HEK293 (cell line): ENCODE results near the gene DNAJC17.

Experiments used
- CTCF ChIA-PET: fragments of 350-600 bp; formaldehyde crosslinking; extraction: SDS; loops from one replicate; lab custom pipeline; 2021; ENCODE audit warnings: antibody characterized with exemption; lab: Yijun Ruan, JAX
- POLR2A ChIA-PET: fragments of 300-600 bp; formaldehyde crosslinking; extraction: SDS; loops from one replicate; lab custom pipeline; 2020; ENCODE audit warnings: antibody characterized with exemption, inconsistent platforms; lab: Yijun Ruan, JAX
- H3K27ac ChIP-seq: fragments of 200-500 bp; sonication (Bioruptor generic); 2 replicates; pipeline ENCODE4 v1.5.1; 2014; ENCODE audit warnings: low read depth, low read length, control low read depth, inconsistent platforms; ENCODE audit errors: extremely low read depth
- H3K36me3 ChIP-seq, 2 experiments: fragments of 200-500 bp in 1 of 2; sonication (Bioruptor generic) in 1 of 2; 1 replicate in 1 of 2; 2 replicates in 1 of 2; pipeline ENCODE4 v1.5.1; 2014 to 2017; ENCODE audit warnings: inconsistent platforms in 2 of 2, low read length in 2 of 2; ENCODE audit not compliant: control insufficient read depth in 2 of 2, insufficient read depth in 1 of 2
- H3K4me1 ChIP-seq: fragments of 200-500 bp; sonication (Bioruptor generic); 2 replicates; pipeline ENCODE4 v1.5.1; 2014; ENCODE audit warnings: mild to moderate bottlenecking, low read length, inconsistent platforms; ENCODE audit not compliant: control insufficient read depth, insufficient read depth
- H3K4me3 ChIP-seq: 2 replicates; pipeline ENCODE4 v1.5.1; 2011; ENCODE audit warnings: low read depth, mild to moderate bottlenecking, control low read depth, low read length, moderate library complexity
- H3K9me3 ChIP-seq: fragments of 200-500 bp; sonication (Bioruptor generic); 2 replicates; pipeline ENCODE4 v1.5.1; 2014; ENCODE audit warnings: low read depth, low read length, inconsistent platforms; ENCODE audit not compliant: control insufficient read depth, insufficient read depth
- AEBP2 ChIP-seq: fragments of 450-650 bp; formaldehyde crosslinking; IDR thresholded peaks from 2 replicates; pipeline ENCODE4 v1.5.1; 2016; ENCODE audit warnings: missing biosample characterization, missing genetic modification characterization, borderline replicate concordance
- BCL11B ChIP-seq: fragments of 450-650 bp; formaldehyde crosslinking; IDR thresholded peaks from 2 replicates; pipeline ENCODE4 v1.5.1; 2016; ENCODE audit warnings: low read depth, missing biosample characterization, missing genetic modification characterization
- HOXA7 ChIP-seq: sonication (generic); formaldehyde crosslinking; IDR thresholded peaks from 2 replicates; pipeline ENCODE4 v1.8.1; 2022; ENCODE audit warnings: missing genetic modification reagents, borderline replicate concordance
- KLF16 ChIP-seq: fragments of 450-650 bp; formaldehyde crosslinking; IDR thresholded peaks from 2 replicates; pipeline ENCODE4 v1.5.1; 2017; ENCODE audit warnings: missing biosample characterization, missing genetic modification characterization
- KLF8 ChIP-seq: fragments of 450-650 bp; formaldehyde crosslinking; IDR thresholded peaks from 2 replicates; pipeline ENCODE4 v1.5.1; 2016; ENCODE audit warnings: missing biosample characterization, missing genetic modification characterization
- OVOL3 ChIP-seq: fragments of 450-650 bp; formaldehyde crosslinking; IDR thresholded peaks from 2 replicates; pipeline ENCODE4 v1.5.1; 2016; ENCODE audit warnings: missing biosample characterization, missing genetic modification characterization
- PRDM1 ChIP-seq: fragments of 450-650 bp; formaldehyde crosslinking; IDR thresholded peaks from 2 replicates; pipeline ENCODE4; 2016; ENCODE audit warnings: missing biosample characterization, missing genetic modification characterization
- SP2 ChIP-seq: fragments of 450-650 bp; formaldehyde crosslinking; IDR thresholded peaks from 2 replicates; pipeline ENCODE4 v1.5.1; 2016; ENCODE audit warnings: missing biosample characterization, missing genetic modification characterization
- ZBTB17 ChIP-seq: fragments of 450-650 bp; formaldehyde crosslinking; IDR thresholded peaks from 2 replicates; pipeline ENCODE4 v1.5.1; 2016; ENCODE audit warnings: missing biosample characterization, missing genetic modification characterization
- ZBTB49 ChIP-seq: fragments of 450-650 bp; formaldehyde crosslinking; IDR thresholded peaks from 2 replicates; pipeline ENCODE4 v1.5.1; 2016; ENCODE audit warnings: missing biosample characterization, missing genetic modification characterization, low read depth
- ZIC2 ChIP-seq: fragments of 450-650 bp; formaldehyde crosslinking; IDR thresholded peaks from 2 replicates; pipeline ENCODE4 v1.5.1; 2016; ENCODE audit warnings: missing biosample characterization, missing genetic modification characterization
- ZNF214 ChIP-seq: fragments of 450-650 bp; formaldehyde crosslinking; IDR thresholded peaks from 2 replicates; pipeline ENCODE4 v1.5.1; 2017; ENCODE audit warnings: missing biosample characterization, mild to moderate bottlenecking, missing genetic modification characterization, borderline replicate concordance
- ZNF302 ChIP-seq: fragments of 450-650 bp; formaldehyde crosslinking; IDR thresholded peaks from 2 replicates; pipeline ENCODE4 v1.5.1; 2016; ENCODE audit warnings: missing biosample characterization, missing genetic modification characterization, low read depth
- ZNF350 ChIP-seq: fragments of 450-650 bp; formaldehyde crosslinking; IDR thresholded peaks from 2 replicates; pipeline ENCODE4 v1.5.0; 2017; ENCODE audit warnings: missing biosample characterization, mild to moderate bottlenecking, missing genetic modification characterization
- ZNF404 ChIP-seq: fragments of 450-650 bp; formaldehyde crosslinking; IDR thresholded peaks from 2 replicates; pipeline ENCODE4 v1.5.1; 2017; ENCODE audit warnings: missing biosample characterization, missing genetic modification characterization
- ZNF530 ChIP-seq: fragments of 450-650 bp; formaldehyde crosslinking; IDR thresholded peaks from 2 replicates; pipeline ENCODE4 v1.5.1; 2016; ENCODE audit warnings: low read depth, missing biosample characterization, missing genetic modification characterization
- ZNF548 ChIP-seq: fragments of 450-650 bp; formaldehyde crosslinking; IDR thresholded peaks from 2 replicates; pipeline ENCODE4 v1.5.1; 2016; ENCODE audit warnings: missing biosample characterization, missing genetic modification characterization
- ZNF629 ChIP-seq: fragments of 450-650 bp; formaldehyde crosslinking; IDR thresholded peaks from 2 replicates; pipeline ENCODE4 v1.5.1; 2017; ENCODE audit warnings: missing biosample characterization, missing genetic modification characterization
- ZNF785 ChIP-seq: fragments of 450-650 bp; formaldehyde crosslinking; IDR thresholded peaks from 2 replicates; pipeline ENCODE4 v1.5.1; 2016; ENCODE audit warnings: missing biosample characterization, missing genetic modification characterization
- ZNF837 ChIP-seq: fragments of 450-650 bp; formaldehyde crosslinking; IDR thresholded peaks from 2 replicates; pipeline ENCODE4 v1.5.1; 2016; ENCODE audit warnings: missing biosample characterization, missing genetic modification characterization
- TF ChIP-seq, protein P1 (sequence below): fragments of 450-650 bp; formaldehyde crosslinking; IDR thresholded peaks from 2 replicates; pipeline ENCODE4 v1.5.1; 2016; ENCODE audit warnings: missing biosample characterization, missing genetic modification characterization
- TF ChIP-seq, protein P2 (sequence below): fragments of 450-650 bp; IDR thresholded peaks from 2 replicates; pipeline ENCODE4 v1.5.1; 2018; ENCODE audit warnings: missing biosample characterization, missing genetic modification characterization
- TF ChIP-seq, protein P3 (sequence below): fragments of 450-650 bp; formaldehyde crosslinking; IDR thresholded peaks from 2 replicates; pipeline ENCODE4 v1.5.1; 2016; ENCODE audit warnings: missing biosample characterization, missing genetic modification characterization

DNAJC17 gene

GRCh38 chr15:40855706-40856234 is 48.5 kb upstream of the DNAJC17 start (continued):
- TF ChIP-seq ZNF214 (no peak), KLF8 (tag by site-specific recombination) (no peak), BCL11B (tag by site-specific recombination) (no peak), ZNF548 (no peak)
- TF ChIP-seq, protein P1, sequence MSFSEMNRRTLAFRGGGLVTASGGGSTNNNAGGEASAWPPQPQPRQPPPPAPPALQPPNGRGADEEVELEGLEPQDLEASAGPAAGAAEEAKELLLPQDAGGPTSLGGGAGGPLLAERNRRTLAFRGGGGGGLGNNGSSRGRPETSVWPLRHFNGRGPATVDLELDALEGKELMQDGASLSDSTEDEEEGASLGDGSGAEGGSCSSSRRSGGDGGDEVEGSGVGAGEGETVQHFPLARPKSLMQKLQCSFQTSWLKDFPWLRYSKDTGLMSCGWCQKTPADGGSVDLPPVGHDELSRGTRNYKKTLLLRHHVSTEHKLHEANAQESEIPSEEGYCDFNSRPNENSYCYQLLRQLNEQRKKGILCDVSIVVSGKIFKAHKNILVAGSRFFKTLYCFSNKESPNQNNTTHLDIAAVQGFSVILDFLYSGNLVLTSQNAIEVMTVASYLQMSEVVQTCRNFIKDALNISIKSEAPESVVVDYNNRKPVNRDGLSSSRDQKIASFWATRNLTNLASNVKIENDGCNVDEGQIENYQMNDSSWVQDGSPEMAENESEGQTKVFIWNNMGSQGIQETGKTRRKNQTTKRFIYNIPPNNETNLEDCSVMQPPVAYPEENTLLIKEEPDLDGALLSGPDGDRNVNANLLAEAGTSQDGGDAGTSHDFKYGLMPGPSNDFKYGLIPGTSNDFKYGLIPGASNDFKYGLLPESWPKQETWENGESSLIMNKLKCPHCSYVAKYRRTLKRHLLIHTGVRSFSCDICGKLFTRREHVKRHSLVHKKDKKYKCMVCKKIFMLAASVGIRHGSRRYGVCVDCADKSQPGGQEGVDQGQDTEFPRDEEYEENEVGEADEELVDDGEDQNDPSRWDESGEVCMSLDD = no peak

- Histone ChIP-seq H3K36me3 (peaks cover 0 to 41% of the 10 kb centered on the region in 2 experiments; a peak in 2 of 3 replicates), H3K4me1 (no peaks in the 10 kb centered on the region), H3K9me3 (no peaks in the 10 kb centered on the region), H3K4me3 (no peak overlapping the region), H3K27ac (no peak overlapping the region)
- TF ChIP-seq ZNF350 (tag by site-specific recombination) (no peak), ZBTB49 (tag by site-specific recombination) (no peak), AEBP2 (tag by site-specific recombination) (no peak), PRDM1 (tag by site-specific recombination) (no peak), ZBTB17 (tag by site-specific recombination) (no peak), ZNF629 (tag by site-specific recombination) (no peak), ZNF530 (no peak), HOXA7 (no peak), ZIC2 (tag by site-specific recombination) (no peak), ZNF785 (tag by site-specific recombination) (no peak), OVOL3 (tag by site-specific recombination) (no peak), KLF16 (no peak), SP2 (tag by site-specific recombination) (no peak), ZNF404 (tag by site-specific recombination) (no peak), ZNF302 (tag by site-specific recombination) (no peak), ZNF837 (tag by site-specific recombination) (no peak)
- TF ChIP-seq, protein P2, sequence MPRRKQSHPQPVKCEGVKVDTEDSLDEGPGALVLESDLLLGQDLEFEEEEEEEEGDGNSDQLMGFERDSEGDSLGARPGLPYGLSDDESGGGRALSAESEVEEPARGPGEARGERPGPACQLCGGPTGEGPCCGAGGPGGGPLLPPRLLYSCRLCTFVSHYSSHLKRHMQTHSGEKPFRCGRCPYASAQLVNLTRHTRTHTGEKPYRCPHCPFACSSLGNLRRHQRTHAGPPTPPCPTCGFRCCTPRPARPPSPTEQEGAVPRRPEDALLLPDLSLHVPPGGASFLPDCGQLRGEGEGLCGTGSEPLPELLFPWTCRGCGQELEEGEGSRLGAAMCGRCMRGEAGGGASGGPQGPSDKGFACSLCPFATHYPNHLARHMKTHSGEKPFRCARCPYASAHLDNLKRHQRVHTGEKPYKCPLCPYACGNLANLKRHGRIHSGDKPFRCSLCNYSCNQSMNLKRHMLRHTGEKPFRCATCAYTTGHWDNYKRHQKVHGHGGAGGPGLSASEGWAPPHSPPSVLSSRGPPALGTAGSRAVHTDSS (tag by site-specific recombination) = no peak
- TF ChIP-seq, protein P3, sequence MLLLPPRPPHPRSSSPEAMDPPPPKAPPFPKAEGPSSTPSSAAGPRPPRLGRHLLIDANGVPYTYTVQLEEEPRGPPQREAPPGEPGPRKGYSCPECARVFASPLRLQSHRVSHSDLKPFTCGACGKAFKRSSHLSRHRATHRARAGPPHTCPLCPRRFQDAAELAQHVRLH (tag by site-specific recombination) = no peak
- ChIA-PET POLR2A (interaction anchor here (2.1 kb wide), 1 partner anchor 40 kb away, joined by 4 read pairs; the partner anchor contains the start of gene VPS18), CTCF (interaction anchor here (7.7 kb wide), 1 partner anchor 41 kb away, joined by 117 read pairs; the partner anchor contains the start of gene VPS18)
Measured at GRCh38 chr15:40854161-40854560, 46.9 kb upstream of the DNAJC17 start.
